GM03348 (cell line): ENCODE data around the gene ZNF814.
"Not testable (repeated sequence)": the region's sequence is repeated elsewhere in the genome, so short reads cannot be mapped to it uniquely, and the experiment has no call there.

Source experiments
- DNase-seq: peaks from one replicate; pipeline ENCODE4 v3.0.0; 2012; ENCODE audit warnings: low spot score

ZNF814 gene

GRCh38 chr19:57815247-57816075 is 73.4 kb downstream of the ZNF814 start:
- DNase-seq, result no peak

- peak; percentile 91 for DNase-seq
These were observed 74.2 kb downstream of the ZNF814 start, which contains the start of gene ZNF552 for GRCh38 chr19:57814505-57815246. Gene ZNF552 (minus strand): TSS chr19:57814913. CDS start chr19:57814743, 170 bp downstream.

- DNase-seq, result no peak
These were observed 74.8 kb downstream of the ZNF814 start for GRCh38 chr19:57813919-57814504.

GRCh38 chr19:57812975-57813820 is 75.6 kb downstream of the ZNF814 start:
- not testable (repeated sequence) for DNase-seq

- no peak for DNase-seq
These were observed 76.6 kb downstream of the ZNF814 start for GRCh38 chr19:57812226-57812625.

- DNase-seq, result not testable (repeated sequence)
These were observed 78.2 kb downstream of the ZNF814 start for GRCh38 chr19:57810410-57811295.

GRCh38 chr19:57807541-57807940 is 81.3 kb downstream of the ZNF814 start:
- DNase-seq, result no peak

- peak; percentile 77 for DNase-seq
These were observed 85.1 kb downstream of the ZNF814 start for GRCh38 chr19:57803594-57804325.

- no peak for DNase-seq
These were observed 85.6 kb downstream of the ZNF814 start for GRCh38 chr19:57803265-57803593.

- no peak for DNase-seq
These were observed 86.6 kb downstream of the ZNF814 start for GRCh38 chr19:57802269-57802668.

GRCh38 chr19:57800696-57801095 is 88.1 kb downstream of the ZNF814 start:
- DNase-seq, result no peak
